GM12878 (cell line): ENCODE measurements around the gene SMU1. TPM values are rescaled to one million over a fixed set of nuclear protein-coding genes. Genes with fewer than 3 reads are reported as not detected.

Source experiments
- CBX5 ChIP-seq: sonication (generic); IDR thresholded peaks from 2 replicates; pipeline ENCODE4 v1.6.1; 2016; ENCODE audit warnings: low read depth, moderate library complexity, mild to moderate bottlenecking, inconsistent platforms
- CHD4 ChIP-seq: fragments of 200-600 bp; sonication (generic); IDR thresholded peaks from 2 replicates; pipeline ENCODE4 v1.6.1; 2016; ENCODE audit warnings: mild to moderate bottlenecking
- EZH2 ChIP-seq: IDR thresholded peaks from 2 replicates; pipeline ENCODE4 v1.6.1; 2012; ENCODE audit warnings: low read depth, mild to moderate bottlenecking, control low read depth, inconsistent platforms, low read length, borderline replicate concordance; ENCODE audit not compliant: control insufficient read depth
- GABPA ChIP-seq: IDR thresholded peaks from 2 replicates; pipeline ENCODE4 v1.6.1; 2014; ENCODE audit warnings: antibody characterized with exemption, low read depth, mild to moderate bottlenecking, inconsistent platforms
- KLF5 ChIP-seq: fragments of 450-650 bp; IDR thresholded peaks from 2 replicates; pipeline ENCODE4 v1.6.1; 2014; ENCODE audit warnings: mild to moderate bottlenecking; ENCODE audit not compliant: partially characterized antibody
- NBN ChIP-seq: fragments of 450-650 bp; IDR thresholded peaks from 2 replicates; pipeline ENCODE4 v1.6.1; 2016
- NFXL1 ChIP-seq: fragments of 450-650 bp; IDR thresholded peaks from 2 replicates; pipeline ENCODE4 v1.6.1; 2017; ENCODE audit warnings: antibody characterized with exemption, mild to moderate bottlenecking, borderline replicate concordance
- POLR2AphosphoS5 ChIP-seq: IDR thresholded peaks from 2 replicates; pipeline ENCODE4 v1.6.1; 2011; ENCODE audit warnings: mild to moderate bottlenecking, low read length, inconsistent platforms
- SRF ChIP-seq, 2 experiments: IDR thresholded peaks; 2 replicates each; pipeline ENCODE4 v1.6.1; 2011; ENCODE audit warnings: low read depth in 2 of 2, low read length in 2 of 2, mild to moderate bottlenecking in 1 of 2, moderate library complexity in 1 of 2
- YY1 ChIP-seq: IDR thresholded peaks from 2 replicates; pipeline ENCODE4 v1.6.1; 2011; ENCODE audit warnings: low read depth, mild to moderate bottlenecking, low read length
- ZNF274 ChIP-seq: IDR thresholded peaks from one replicate; pipeline ENCODE4 v1.8.0; 2011; ENCODE audit not compliant: insufficient read length, insufficient read depth
- polyA plus RNA-seq, 11 experiments: library from polyadenylated mRNA; depleted of rRNA in 4 of 11; unstranded in 6 of 11; stranded (reverse) in 5 of 11; fragments of >200 nt; fragmentation: Nextera tagmentation in 4 of 11; fragmentation: Illumina TruSeq in 1 of 11; extraction: Ambion mirVana in 4 of 11; extraction: Trizol in 1 of 11; gene quantifications; 1 replicate in 1 of 11; 2 replicates in 10 of 11; pipeline versions ENCODE4 v1.2.1 to v1.2.3, GENCODE V29; 2011 to 2016; ENCODE audit warnings: inconsistent platforms in 2 of 11, missing spikeins in 2 of 11, low read depth in 1 of 11
- total RNA-seq, 4 experiments: library from RNA; depleted of rRNA in 3 of 4; stranded (reverse); fragments of >200 nt in 3 of 4; fragmentation: Illumina TruSeq in 1 of 4; extraction: Trizol in 1 of 4; gene quantifications; 2 replicates each; pipeline versions ENCODE4 v1.2.1 to v1.2.3, GENCODE V29; 2013 to 2021
- TF ChIP-seq, protein P1 (sequence below): fragments of 450-650 bp; IDR thresholded peaks from 2 replicates; pipeline ENCODE4 v1.6.1; 2017; ENCODE audit warnings: mild to moderate bottlenecking, low read depth, inconsistent platforms; ENCODE audit not compliant: poor library complexity, severe bottlenecking
- TF ChIP-seq, protein P2 (sequence below): IDR thresholded peaks from 2 replicates; pipeline ENCODE4 v1.6.1; 2012; ENCODE audit warnings: improper control_type of control experiment, low read depth, low read length; ENCODE audit not compliant: insufficient replicate concordance
- TF ChIP-seq, protein P3 (sequence below): fragments of 150-350 bp; IDR thresholded peaks from 2 replicates; pipeline ENCODE4 v1.6.1; 2014; ENCODE audit warnings: mild to moderate bottlenecking, low read depth, low read length
- TF ChIP-seq, protein P4 (sequence below): fragments of 450-650 bp; IDR thresholded peaks from 2 replicates; pipeline ENCODE4 v1.6.1; 2016; ENCODE audit warnings: mild to moderate bottlenecking, moderate library complexity, borderline replicate concordance

Gene SMU1
- total and polyA plus RNA-seq, 10 of the 15 experiments (the other 5 are each of a cell fraction or from before 2014, with no cell fraction given) = 18.5 to 34.6 (median 20.9) TPM

DNA sequence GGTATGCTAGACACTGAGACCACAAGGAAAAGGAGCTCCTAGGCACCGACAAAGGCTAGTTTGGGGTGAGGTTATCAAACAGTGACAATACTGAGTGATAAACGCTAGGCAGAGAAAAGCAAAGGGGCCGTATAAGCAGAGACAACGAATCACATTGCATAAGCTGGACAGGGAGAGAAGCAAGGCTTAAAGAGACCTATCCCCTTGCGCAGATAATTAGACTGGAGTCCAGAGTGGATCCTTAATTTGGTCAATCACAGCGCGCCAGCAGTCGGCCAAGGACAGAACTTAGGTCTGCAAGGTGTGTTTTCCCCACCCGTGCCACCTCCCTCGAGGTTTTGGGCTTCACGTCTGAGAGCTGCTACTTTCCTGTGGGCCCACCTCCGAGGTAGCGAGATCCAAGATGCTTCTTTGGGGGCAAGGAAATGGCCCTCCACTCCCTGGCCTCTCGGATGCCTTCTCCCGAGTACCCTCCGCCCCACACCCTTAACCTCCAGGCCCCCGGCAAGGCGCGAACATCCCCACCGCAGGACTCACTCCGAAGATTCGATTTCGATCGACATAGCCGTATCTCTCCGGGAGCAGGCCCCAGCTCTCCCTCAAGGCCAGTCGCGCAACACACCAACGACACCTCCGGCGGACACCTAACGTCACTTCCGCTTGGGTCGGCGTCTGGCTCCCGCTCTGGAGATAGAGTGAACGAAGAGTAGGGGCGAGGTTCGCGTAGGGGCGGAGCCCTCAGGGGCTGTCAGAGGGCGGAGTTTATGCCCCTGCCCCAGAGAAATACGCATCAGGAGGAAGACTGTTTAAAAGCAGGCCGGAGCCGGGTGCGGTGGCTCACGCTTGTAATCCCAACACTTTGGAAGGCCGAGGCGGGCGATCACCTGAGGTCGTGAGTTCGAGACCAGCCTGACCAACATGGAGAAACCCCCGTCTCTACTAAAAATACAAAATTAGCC lies at the start of gene SMU1 (continued):
- TF ChIP-seq, protein P1, sequence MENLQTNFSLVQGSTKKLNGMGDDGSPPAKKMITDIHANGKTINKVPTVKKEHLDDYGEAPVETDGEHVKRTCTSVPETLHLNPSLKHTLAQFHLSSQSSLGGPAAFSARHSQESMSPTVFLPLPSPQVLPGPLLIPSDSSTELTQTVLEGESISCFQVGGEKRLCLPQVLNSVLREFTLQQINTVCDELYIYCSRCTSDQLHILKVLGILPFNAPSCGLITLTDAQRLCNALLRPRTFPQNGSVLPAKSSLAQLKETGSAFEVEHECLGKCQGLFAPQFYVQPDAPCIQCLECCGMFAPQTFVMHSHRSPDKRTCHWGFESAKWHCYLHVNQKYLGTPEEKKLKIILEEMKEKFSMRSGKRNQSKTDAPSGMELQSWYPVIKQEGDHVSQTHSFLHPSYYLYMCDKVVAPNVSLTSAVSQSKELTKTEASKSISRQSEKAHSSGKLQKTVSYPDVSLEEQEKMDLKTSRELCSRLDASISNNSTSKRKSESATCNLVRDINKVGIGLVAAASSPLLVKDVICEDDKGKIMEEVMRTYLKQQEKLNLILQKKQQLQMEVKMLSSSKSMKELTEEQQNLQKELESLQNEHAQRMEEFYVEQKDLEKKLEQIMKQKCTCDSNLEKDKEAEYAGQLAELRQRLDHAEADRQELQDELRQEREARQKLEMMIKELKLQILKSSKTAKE = peak; percentile 35
- TF ChIP-seq NBN = peak; percentile 97
- peak; percentile 97 for TF ChIP-seq GABPA
- TF ChIP-seq SRF (IDR thresholded peaks at IDR 0.05; ENCODE audit: low read depth in 2 of 2, low read length in 2 of 2) = peak in 1 of 2 experiments; percentile 80; a peak in 2 of 4 replicates
- TF ChIP-seq YY1 = 0 out of 2 replicates have a peak, but pooled peaks have one; percentile 6
- TF ChIP-seq NFXL1 = no peak
- TF ChIP-seq EZH2 = no peak
- TF ChIP-seq ZNF274 = no peak
- TF ChIP-seq, protein P2, sequence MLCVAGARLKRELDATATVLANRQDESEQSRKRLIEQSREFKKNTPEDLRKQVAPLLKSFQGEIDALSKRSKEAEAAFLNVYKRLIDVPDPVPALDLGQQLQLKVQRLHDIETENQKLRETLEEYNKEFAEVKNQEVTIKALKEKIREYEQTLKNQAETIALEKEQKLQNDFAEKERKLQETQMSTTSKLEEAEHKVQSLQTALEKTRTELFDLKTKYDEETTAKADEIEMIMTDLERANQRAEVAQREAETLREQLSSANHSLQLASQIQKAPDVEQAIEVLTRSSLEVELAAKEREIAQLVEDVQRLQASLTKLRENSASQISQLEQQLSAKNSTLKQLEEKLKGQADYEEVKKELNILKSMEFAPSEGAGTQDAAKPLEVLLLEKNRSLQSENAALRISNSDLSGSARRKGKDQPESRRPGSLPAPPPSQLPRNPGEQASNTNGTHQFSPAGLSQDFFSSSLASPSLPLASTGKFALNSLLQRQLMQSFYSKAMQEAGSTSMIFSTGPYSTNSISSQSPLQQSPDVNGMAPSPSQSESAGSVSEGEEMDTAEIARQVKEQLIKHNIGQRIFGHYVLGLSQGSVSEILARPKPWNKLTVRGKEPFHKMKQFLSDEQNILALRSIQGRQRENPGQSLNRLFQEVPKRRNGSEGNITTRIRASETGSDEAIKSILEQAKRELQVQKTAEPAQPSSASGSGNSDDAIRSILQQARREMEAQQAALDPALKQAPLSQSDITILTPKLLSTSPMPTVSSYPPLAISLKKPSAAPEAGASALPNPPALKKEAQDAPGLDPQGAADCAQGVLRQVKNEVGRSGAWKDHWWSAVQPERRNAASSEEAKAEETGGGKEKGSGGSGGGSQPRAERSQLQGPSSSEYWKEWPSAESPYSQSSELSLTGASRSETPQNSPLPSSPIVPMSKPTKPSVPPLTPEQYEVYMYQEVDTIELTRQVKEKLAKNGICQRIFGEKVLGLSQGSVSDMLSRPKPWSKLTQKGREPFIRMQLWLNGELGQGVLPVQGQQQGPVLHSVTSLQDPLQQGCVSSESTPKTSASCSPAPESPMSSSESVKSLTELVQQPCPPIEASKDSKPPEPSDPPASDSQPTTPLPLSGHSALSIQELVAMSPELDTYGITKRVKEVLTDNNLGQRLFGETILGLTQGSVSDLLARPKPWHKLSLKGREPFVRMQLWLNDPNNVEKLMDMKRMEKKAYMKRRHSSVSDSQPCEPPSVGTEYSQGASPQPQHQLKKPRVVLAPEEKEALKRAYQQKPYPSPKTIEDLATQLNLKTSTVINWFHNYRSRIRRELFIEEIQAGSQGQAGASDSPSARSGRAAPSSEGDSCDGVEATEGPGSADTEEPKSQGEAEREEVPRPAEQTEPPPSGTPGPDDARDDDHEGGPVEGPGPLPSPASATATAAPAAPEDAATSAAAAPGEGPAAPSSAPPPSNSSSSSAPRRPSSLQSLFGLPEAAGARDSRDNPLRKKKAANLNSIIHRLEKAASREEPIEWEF = no peak
- TF ChIP-seq KLF5 = no peak
- TF ChIP-seq, protein P3, sequence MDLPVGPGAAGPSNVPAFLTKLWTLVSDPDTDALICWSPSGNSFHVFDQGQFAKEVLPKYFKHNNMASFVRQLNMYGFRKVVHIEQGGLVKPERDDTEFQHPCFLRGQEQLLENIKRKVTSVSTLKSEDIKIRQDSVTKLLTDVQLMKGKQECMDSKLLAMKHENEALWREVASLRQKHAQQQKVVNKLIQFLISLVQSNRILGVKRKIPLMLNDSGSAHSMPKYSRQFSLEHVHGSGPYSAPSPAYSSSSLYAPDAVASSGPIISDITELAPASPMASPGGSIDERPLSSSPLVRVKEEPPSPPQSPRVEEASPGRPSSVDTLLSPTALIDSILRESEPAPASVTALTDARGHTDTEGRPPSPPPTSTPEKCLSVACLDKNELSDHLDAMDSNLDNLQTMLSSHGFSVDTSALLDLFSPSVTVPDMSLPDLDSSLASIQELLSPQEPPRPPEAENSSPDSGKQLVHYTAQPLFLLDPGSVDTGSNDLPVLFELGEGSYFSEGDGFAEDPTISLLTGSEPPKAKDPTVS = no peak
- TF ChIP-seq CBX5 = peak; percentile 75; the same call in 1 of the 2 replicates
- peak; percentile 85 for TF ChIP-seq POLR2AphosphoS5
- TF ChIP-seq, protein P4, sequence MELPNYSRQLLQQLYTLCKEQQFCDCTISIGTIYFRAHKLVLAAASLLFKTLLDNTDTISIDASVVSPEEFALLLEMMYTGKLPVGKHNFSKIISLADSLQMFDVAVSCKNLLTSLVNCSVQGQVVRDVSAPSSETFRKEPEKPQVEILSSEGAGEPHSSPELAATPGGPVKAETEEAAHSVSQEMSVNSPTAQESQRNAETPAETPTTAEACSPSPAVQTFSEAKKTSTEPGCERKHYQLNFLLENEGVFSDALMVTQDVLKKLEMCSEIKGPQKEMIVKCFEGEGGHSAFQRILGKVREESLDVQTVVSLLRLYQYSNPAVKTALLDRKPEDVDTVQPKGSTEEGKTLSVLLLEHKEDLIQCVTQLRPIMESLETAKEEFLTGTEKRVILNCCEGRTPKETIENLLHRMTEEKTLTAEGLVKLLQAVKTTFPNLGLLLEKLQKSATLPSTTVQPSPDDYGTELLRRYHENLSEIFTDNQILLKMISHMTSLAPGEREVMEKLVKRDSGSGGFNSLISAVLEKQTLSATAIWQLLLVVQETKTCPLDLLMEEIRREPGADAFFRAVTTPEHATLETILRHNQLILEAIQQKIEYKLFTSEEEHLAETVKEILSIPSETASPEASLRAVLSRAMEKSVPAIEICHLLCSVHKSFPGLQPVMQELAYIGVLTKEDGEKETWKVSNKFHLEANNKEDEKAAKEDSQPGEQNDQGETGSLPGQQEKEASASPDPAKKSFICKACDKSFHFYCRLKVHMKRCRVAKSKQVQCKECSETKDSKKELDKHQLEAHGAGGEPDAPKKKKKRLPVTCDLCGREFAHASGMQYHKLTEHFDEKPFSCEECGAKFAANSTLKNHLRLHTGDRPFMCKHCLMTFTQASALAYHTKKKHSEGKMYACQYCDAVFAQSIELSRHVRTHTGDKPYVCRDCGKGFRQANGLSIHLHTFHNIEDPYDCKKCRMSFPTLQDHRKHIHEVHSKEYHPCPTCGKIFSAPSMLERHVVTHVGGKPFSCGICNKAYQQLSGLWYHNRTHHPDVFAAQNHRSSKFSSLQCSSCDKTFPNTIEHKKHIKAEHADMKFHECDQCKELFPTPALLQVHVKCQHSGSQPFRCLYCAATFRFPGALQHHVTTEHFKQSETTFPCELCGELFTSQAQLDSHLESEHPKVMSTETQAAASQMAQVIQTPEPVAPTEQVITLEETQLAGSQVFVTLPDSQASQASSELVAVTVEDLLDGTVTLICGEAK = peak; percentile 96
- no peak for TF ChIP-seq CHD4
